HG02610 (cell line): ENCODE measurements around the gene IFT88.

Experiments used
- ATAC-seq: cut with Tn5 transposase; IDR thresholded peaks from one replicate; pipeline ENCODE4 v1.9.1; 2021; ENCODE audit warnings: mild to moderate bottlenecking, moderate library complexity; ENCODE audit not compliant: unreplicated experiment

The IFT88 gene, protein sequence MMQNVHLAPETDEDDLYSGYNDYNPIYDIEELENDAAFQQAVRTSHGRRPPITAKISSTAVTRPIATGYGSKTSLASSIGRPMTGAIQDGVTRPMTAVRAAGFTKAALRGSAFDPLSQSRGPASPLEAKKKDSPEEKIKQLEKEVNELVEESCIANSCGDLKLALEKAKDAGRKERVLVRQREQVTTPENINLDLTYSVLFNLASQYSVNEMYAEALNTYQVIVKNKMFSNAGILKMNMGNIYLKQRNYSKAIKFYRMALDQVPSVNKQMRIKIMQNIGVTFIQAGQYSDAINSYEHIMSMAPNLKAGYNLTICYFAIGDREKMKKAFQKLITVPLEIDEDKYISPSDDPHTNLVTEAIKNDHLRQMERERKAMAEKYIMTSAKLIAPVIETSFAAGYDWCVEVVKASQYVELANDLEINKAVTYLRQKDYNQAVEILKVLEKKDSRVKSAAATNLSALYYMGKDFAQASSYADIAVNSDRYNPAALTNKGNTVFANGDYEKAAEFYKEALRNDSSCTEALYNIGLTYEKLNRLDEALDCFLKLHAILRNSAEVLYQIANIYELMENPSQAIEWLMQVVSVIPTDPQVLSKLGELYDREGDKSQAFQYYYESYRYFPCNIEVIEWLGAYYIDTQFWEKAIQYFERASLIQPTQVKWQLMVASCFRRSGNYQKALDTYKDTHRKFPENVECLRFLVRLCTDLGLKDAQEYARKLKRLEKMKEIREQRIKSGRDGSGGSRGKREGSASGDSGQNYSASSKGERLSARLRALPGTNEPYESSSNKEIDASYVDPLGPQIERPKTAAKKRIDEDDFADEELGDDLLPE

DNA sequence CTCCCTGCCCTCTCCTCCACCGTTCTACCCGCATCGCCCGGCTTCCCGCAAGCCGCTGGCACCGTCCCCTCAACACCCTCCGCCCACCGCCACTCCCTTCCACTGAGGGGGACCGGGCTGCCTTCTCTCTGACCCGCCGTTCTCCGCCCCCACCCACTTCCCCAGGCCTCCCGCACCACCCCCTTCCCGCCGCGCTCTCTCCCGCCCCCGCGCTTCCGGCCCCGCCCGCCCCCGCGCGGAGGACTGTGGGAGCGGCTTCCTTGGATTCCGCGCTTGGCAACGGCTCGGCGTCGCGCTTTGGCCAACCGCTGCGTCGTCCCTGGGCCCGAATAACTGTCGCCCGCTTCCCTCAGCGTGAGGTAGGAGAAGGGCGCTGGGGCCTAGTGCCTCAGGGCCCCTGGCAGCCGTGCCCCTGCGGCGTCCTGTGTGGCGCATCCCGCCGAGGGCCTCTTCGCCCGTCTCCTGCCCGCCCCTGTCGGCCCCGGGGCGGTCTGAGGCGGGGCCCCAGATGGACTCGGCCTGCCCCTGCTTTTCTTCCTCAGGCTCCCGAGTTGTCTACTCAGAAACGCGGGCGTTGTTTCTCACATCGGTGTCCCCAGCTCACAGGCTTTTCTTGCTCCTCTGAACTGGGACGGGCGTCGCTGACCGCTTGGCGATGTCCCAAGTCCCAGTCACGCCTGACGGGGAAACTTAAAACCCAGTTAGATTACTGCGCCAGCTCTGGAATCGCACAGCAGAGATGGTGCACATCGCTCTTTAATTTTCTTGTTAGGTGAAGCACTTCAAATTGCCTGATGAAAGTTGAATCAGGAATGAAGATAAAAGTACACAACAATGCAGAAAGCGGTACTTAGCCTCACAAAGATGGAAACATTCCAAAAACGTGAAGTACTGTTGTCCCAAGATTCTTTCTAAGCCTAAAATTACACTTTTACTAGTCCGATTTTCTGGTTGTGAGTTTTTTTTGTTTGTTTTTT, at the start of gene IFT88:
Gene IFT88, plus strand, starts transcription at position 260 of the 977 bp plus-strand sequence. CDS start 7,229 bp downstream, outside the sequence.
- peak; percentile 81 for ATAC-seq

DNA sequence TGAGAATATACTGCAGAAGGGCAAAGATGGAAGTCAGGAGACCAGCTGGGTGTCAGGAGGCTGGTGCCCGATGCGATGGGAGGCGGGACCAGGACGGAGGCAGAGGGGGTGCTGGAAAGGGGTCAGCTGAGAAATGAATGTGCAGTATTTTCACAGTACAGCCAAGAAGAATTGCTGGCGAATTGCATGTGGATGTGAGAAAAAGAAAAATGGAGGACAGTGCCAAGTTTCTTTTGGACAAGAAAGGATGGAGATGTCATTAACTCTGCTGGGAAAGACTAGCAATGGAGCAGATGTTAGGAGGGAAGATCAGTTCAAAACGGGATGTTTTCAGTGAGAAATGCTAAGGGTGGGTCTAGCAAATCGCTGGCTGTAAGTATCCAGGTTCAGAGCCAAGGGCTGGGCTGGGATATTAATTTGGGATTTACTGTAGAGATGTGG, 48.3 kb upstream of the IFT88 start:
- no peak for ATAC-seq

GRCh38 chr13:20519875-20520274, 47.1 kb upstream of the IFT88 start:
- ATAC-seq: no peak

GRCh38 chr13:20521364-20522115, 45.4 kb upstream of the IFT88 start:
- no peak for ATAC-seq

DNA sequence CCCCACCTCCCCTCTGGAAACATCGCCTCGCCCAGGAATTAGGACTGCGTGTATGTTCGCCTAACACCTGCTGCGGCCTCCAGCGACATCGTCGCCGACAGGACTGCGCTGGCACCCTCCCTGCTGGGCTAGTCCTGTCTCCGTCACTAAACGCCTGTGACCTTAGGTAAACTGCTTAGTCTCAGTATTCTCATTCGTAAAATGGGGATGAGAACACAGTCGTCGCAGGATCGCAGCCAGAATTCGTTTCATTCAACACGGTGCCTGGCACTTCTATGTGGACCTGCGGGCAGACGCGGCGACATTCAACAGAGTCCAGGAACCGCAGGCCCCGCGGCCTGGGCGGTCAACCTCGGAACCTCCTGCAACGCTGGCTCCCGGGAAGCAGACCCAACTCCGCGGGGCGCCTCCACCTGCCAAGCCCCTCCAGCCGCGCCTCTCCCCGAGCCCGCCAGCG, 41.8 kb upstream of the IFT88 start:
- ATAC-seq: peak; percentile 3

DNA sequence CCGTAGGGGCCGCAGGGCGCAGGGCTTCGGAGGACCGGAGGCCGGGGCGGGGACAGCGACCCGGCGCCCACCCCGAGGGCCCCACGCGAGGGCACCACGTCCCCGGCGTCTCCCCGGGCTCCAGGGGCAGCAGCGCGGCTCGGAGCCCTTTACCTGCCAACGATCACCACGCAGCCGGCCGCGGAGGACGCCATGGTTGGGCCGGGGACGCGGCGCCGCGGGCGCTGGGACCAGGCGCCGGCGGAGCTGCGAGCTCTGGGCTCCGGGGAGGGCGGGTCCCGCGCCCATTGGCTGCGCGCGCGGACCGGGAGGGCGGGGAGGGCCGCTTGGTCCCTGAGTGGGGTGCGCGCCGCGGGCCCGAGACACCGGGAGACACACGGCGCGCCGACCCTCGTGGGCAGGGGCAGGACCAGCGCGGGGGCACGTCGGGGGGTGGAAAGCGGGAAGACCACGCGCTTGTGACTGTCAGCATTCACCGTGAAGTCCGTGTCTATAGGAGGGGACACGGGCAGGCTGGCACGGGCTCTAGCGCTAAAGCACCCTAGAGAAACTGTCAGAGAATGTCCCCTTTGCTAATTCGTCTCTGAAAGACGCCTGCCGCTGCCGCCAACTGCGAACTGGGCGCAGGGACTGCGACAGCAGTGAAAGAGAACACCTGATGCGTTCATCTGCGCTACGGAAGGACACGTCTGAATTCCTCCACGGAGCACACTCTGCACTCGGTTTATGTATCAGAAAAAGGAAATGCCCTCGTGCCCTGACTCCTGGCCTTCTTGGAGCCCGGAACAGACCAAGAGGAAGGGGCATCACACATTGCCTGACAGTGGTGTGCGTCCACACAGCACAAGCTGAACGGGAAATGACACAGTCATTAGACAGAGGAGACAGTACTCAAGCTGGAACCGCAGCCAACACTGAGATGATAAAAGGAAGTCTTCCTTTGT, 41.1 kb upstream of the IFT88 start, which contains the start of gene CRYL1:
Gene CRYL1, minus strand, starts transcription at position 257 of the 944 bp plus-strand sequence. Its CDS starts 63 bp downstream, at position 194.
- ATAC-seq: peak; percentile 51

DNA sequence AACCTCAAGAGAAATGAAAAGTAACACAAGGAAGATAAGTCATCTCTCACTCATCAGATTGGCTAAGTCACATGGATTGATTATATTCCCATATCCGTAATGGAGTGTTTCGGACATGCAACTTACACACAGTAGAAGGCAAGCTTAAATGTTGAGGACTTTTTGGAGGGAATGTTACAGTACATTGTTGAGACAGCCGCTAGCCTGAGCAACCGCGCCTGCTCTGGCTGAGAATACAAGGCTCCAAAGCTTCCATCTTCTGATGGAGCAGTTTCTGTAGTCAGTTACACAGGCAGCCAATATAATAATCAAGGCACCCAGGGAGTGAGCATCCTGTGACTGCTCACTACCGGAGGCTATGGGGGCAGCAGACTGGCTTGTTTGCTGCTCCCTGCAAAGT, 40.3 kb upstream of the IFT88 start:
- ATAC-seq: no peak

DNA sequence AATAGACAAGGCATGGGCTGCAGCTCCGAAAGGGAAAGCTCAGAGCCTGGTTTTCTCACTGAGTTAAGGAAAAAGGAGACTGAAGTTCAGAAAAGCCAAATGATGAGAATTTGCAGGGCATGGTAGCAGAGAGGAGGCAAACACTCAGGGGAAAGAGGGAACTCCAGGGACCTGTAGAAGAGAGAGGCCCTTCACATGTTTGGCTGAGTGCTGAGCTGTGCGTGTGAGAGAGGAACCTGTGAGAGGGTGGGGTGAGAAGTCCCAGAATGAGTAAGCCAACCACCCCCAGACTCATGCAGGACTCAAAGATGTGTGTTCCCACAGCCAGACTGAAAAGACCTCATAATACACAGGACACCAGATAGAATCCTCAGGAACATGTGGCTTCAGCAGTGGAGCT, 38.5 kb upstream of the IFT88 start:
- peak; percentile 73 for ATAC-seq

- ATAC-seq: no peak
These were observed 32.8 kb upstream of the IFT88 start for GRCh38 chr13:20534038-20534608.

GRCh38 chr13:20536992-20537391, 30.0 kb upstream of the IFT88 start:
- ATAC-seq: no peak

DNA sequence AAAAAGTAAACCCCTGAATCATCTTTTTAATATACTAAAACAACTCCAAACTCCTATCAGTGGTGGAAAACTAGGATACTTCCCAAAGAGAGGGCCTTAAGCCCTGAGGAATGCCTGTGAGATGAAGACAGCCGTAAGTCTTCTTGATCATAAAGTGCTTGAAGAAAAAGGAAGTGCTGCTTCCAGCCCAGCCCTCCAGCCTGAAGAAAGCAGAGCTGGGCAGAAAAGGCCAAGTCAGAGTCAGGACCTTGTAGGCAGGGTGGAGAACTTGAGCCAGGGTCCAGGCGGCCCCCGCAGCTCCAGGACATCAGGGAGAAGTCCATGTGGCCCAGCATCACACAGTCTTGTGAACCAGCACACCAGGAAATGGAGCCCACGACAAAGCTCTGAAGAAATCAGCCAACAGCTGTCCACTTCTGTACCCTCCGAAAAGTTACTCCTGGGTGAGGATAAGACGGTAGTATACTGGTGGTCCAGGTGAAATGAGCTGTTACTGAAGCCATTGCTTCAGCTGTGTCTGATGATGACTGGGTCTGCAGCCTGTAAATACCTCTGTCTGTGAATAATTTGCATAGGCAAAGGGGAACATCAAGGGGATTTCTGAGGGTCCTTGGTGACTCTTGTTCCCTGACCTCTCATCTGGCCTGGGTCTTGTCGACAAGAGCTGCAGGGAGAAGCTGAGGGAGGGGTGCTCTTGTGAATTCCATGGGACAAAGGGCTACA, 22.6 kb upstream of the IFT88 start:
- peak; percentile 64 for ATAC-seq

DNA sequence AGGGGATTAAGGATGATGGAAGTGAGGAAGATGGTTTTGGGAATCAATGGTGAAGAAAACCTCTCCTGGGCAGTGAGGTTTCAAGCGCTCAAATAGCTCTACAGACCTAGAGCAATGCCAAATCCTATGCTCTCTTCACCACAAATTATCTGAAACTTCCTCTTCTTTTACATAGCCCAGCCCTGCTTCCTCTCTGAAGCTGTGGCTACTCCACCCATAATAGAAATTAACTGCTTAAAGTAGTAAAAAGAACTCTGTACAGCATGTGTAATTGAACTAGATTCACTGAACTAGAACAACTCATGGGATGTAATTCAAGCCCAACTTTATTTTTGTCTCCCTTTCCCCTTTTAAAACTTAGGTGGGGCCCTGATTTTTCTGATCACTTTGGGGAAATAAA, 20.4 kb upstream of the IFT88 start:
- ATAC-seq: no peak

DNA sequence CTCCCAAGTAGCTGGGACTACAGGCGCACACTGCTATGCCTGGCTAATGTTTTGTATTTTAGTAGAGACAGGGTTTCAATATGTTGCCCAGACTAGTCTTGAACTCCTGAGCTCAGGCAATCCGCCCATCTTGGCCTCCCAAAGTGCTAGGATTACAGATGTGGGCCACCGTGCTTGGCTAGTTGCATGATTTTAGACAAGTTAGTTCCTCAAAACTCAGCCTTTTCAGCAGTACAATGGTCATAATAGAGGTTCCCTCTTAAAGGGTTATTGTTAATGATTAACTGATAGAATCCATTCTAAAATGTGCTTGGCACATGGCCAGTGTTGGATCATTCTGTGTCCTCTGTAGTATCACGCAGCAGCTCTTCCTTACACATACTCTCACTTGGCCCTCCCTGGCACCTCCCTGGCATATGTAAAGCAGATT, 19.5 kb upstream of the IFT88 start:
- ATAC-seq: no peak

GRCh38 chr13:20550799-20551198, 16.2 kb upstream of the IFT88 start:
- no peak for ATAC-seq

GRCh38 chr13:20553311-20553710, 13.6 kb upstream of the IFT88 start:
- no peak for ATAC-seq

GRCh38 chr13:20558982-20559381, 8.0 kb upstream of the IFT88 start:
- no peak for ATAC-seq

GRCh38 chr13:20559659-20560356, 7.1 kb upstream of the IFT88 start:
- no peak for ATAC-seq
